Nephron progenitor cell (in vitro differentiated cells): ENCODE results near the gene BBX.

Source experiments
- DNase-seq: peaks from one replicate; pipeline ENCODE4 v3.0.0; 2021
- H3K27ac Mint-ChIP-seq: 2 replicates; pipeline ENCODE4 v1.8.0; 2021; ENCODE audit warnings: mild to moderate bottlenecking, moderate library complexity, mixed read lengths
- H3K27me3 Mint-ChIP-seq: 2 replicates; pipeline ENCODE4 v1.8.0; 2021; ENCODE audit warnings: mild to moderate bottlenecking, low read depth, mixed read lengths; ENCODE audit not compliant: poor library complexity
- H3K36me3 Mint-ChIP-seq: 2 replicates; pipeline ENCODE4 v1.8.0; 2021; ENCODE audit warnings: low read depth, mixed read lengths
- H3K4me1 Mint-ChIP-seq: 2 replicates; pipeline ENCODE4 v1.8.0; 2021; ENCODE audit warnings: mixed read lengths
- H3K4me3 Mint-ChIP-seq: 2 replicates; pipeline ENCODE4 v1.8.0; 2021; ENCODE audit warnings: mild to moderate bottlenecking, moderate library complexity, mixed read lengths
- H3K9me3 Mint-ChIP-seq: 2 replicates; pipeline ENCODE4 v1.8.0; 2021; ENCODE audit warnings: mild to moderate bottlenecking, moderate library complexity, mixed read lengths
- CTCF ChIP-seq: fragments of 200-600 bp; sonication (generic); IDR thresholded peaks from 2 replicates; pipeline ENCODE4 v1.5.0; 2021; ENCODE audit warnings: antibody characterized with exemption

BBX gene

GRCh38 chr3:107705046-107705445, 182.3 kb downstream of the BBX start:
- peak overlapping the region; percentile 59 for H3K27ac Mint-ChIP-seq
- peaks cover 32% of the 10 kb centered on the region for H3K4me1 Mint-ChIP-seq
- no peak overlapping the region for H3K4me3 Mint-ChIP-seq
- no peaks in the 10 kb centered on the region for H3K27me3 Mint-ChIP-seq
- peaks cover 20% of the 10 kb centered on the region for H3K36me3 Mint-ChIP-seq
- no peak for TF ChIP-seq CTCF
- no peak for DNase-seq
- no peaks in the 10 kb centered on the region for H3K9me3 Mint-ChIP-seq

GRCh38 chr3:107710851-107711250, 188.1 kb downstream of the BBX start:
- H3K36me3 Mint-ChIP-seq: peaks cover 53% of the 10 kb centered on the region
- H3K27ac Mint-ChIP-seq: peak overlapping the region; percentile 35
- no peak for DNase-seq
- no peak overlapping the region for H3K4me3 Mint-ChIP-seq
- no peaks in the 10 kb centered on the region for H3K9me3 Mint-ChIP-seq
- TF ChIP-seq CTCF: no peak
- H3K4me1 Mint-ChIP-seq: peaks cover 17% of the 10 kb centered on the region
- no peaks in the 10 kb centered on the region for H3K27me3 Mint-ChIP-seq

- Mint-ChIP-seq H3K36me3 (peaks cover 41% of the 10 kb centered on the region), H3K27ac (no peak overlapping the region), H3K27me3 (no peaks in the 10 kb centered on the region), H3K4me1 (peaks cover 13% of the 10 kb centered on the region), H3K4me3 (no peak overlapping the region), H3K9me3 (no peaks in the 10 kb centered on the region)
- no peak for TF ChIP-seq CTCF
- no peak for DNase-seq
Measured at GRCh38 chr3:107716734-107717133, 194.0 kb downstream of the BBX start.

GRCh38 chr3:107718547-107718946, 195.8 kb downstream of the BBX start:
- Mint-ChIP-seq H3K4me3 (no peak overlapping the region), H3K36me3 (peaks cover 35% of the 10 kb centered on the region), H3K27me3 (no peaks in the 10 kb centered on the region), H3K27ac (peak overlapping the region; percentile 56), H3K9me3 (peaks cover 7% of the 10 kb centered on the region), H3K4me1 (no peaks in the 10 kb centered on the region)
- DNase-seq: no peak
- TF ChIP-seq CTCF: no peak

GRCh38 chr3:107727102-107727501, 204.3 kb downstream of the BBX start:
- Mint-ChIP-seq H3K9me3 (peaks cover 10% of the 10 kb centered on the region), H3K4me1 (peaks cover 5% of the 10 kb centered on the region), H3K27ac (no peak overlapping the region), H3K36me3 (peaks cover 49% of the 10 kb centered on the region), H3K27me3 (no peaks in the 10 kb centered on the region), H3K4me3 (no peak overlapping the region)
- no peak for TF ChIP-seq CTCF
- no peak for DNase-seq

GRCh38 chr3:107729686-107730085, 206.9 kb downstream of the BBX start:
- TF ChIP-seq CTCF: no peak
- Mint-ChIP-seq H3K9me3 (no peaks in the 10 kb centered on the region), H3K27me3 (no peaks in the 10 kb centered on the region), H3K27ac (no peak overlapping the region), H3K4me3 (no peak overlapping the region), H3K4me1 (peaks cover 5% of the 10 kb centered on the region), H3K36me3 (peaks cover 53% of the 10 kb centered on the region)
- DNase-seq: no peak
